ENCODE results near the gene GRAMD4.

DNA sequence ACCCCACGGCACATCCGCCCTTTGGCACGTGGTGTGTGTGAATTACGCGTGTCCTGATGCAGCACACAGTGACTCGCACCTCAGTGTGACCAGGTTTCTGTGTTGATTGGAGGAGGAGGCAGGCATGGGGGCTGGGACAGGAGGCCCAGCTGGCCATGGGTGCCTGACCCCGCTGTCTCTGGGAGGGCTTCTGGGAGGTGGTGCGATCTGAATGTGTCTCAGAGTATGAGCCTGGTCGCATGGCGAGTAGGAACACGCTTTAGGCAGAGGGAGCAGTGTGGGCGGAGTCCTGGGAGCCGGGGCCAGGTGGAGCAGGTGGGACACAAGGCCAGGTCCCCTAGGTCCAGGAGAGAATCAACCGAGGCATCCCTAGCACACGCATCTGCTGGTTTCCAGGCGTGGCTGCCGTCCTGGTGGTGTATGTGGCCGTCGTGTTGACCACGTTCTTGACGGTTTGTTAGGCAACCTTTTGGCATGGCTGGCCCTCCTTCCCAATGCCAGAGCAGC is 5.7 kb downstream of the GRAMD4 start:
- TF ChIP-seq FOXJ3 (CRISPR knock-in tag; IDR thresholded peaks at IDR 0.05): no peak
- no peak for TF ChIP-seq TCF12 (IDR thresholded peaks at IDR 0.05)
- TF ChIP-seq, protein P1, sequence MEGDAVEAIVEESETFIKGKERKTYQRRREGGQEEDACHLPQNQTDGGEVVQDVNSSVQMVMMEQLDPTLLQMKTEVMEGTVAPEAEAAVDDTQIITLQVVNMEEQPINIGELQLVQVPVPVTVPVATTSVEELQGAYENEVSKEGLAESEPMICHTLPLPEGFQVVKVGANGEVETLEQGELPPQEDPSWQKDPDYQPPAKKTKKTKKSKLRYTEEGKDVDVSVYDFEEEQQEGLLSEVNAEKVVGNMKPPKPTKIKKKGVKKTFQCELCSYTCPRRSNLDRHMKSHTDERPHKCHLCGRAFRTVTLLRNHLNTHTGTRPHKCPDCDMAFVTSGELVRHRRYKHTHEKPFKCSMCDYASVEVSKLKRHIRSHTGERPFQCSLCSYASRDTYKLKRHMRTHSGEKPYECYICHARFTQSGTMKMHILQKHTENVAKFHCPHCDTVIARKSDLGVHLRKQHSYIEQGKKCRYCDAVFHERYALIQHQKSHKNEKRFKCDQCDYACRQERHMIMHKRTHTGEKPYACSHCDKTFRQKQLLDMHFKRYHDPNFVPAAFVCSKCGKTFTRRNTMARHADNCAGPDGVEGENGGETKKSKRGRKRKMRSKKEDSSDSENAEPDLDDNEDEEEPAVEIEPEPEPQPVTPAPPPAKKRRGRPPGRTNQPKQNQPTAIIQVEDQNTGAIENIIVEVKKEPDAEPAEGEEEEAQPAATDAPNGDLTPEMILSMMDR (IDR thresholded peaks at IDR 0.05): no peak
- no peak for TF ChIP-seq RAD21 (IDR thresholded peaks at IDR 0.05; ENCODE audit: low read length)
- no peak for TF ChIP-seq TAF1 (IDR thresholded peaks at IDR 0.05; ENCODE audit: borderline replicate concordance, low read depth, low read length)
- TF ChIP-seq CHD2 (IDR thresholded peaks at IDR 0.05; ENCODE audit: low read length, partially characterized antibody): no peak
- no peak for TF ChIP-seq EP300 (IDR thresholded peaks at IDR 0.05; ENCODE audit: borderline replicate concordance in 1 of 2, low read depth in 1 of 2, low read length in 1 of 2)
- TF ChIP-seq SIN3A (IDR thresholded peaks at IDR 0.05; ENCODE audit: borderline replicate concordance, low read depth, low read length): no peak
- TF ChIP-seq POLR2AphosphoS5 (IDR thresholded peaks at IDR 0.05; ENCODE audit: low read depth, low read length): no peak
- TF ChIP-seq GABPA (IDR thresholded peaks at IDR 0.05; ENCODE audit: low read depth): no peak
- TF ChIP-seq, protein P2, sequence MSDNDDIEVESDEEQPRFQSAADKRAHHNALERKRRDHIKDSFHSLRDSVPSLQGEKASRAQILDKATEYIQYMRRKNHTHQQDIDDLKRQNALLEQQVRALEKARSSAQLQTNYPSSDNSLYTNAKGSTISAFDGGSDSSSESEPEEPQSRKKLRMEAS (IDR thresholded peaks at IDR 0.05; ENCODE audit: low read depth): no peak
- TF ChIP-seq, protein P3, sequence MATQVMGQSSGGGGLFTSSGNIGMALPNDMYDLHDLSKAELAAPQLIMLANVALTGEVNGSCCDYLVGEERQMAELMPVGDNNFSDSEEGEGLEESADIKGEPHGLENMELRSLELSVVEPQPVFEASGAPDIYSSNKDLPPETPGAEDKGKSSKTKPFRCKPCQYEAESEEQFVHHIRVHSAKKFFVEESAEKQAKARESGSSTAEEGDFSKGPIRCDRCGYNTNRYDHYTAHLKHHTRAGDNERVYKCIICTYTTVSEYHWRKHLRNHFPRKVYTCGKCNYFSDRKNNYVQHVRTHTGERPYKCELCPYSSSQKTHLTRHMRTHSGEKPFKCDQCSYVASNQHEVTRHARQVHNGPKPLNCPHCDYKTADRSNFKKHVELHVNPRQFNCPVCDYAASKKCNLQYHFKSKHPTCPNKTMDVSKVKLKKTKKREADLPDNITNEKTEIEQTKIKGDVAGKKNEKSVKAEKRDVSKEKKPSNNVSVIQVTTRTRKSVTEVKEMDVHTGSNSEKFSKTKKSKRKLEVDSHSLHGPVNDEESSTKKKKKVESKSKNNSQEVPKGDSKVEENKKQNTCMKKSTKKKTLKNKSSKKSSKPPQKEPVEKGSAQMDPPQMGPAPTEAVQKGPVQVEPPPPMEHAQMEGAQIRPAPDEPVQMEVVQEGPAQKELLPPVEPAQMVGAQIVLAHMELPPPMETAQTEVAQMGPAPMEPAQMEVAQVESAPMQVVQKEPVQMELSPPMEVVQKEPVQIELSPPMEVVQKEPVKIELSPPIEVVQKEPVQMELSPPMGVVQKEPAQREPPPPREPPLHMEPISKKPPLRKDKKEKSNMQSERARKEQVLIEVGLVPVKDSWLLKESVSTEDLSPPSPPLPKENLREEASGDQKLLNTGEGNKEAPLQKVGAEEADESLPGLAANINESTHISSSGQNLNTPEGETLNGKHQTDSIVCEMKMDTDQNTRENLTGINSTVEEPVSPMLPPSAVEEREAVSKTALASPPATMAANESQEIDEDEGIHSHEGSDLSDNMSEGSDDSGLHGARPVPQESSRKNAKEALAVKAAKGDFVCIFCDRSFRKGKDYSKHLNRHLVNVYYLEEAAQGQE (IDR thresholded peaks at IDR 0.05; ENCODE audit: low read depth, low read length): no peak
- no peak for TF ChIP-seq SMC3 (IDR thresholded peaks at IDR 0.05; ENCODE audit: low read depth, low read length)

Measured in SK-N-SH (cell line).